CD4-positive, alpha-beta T cell (primary cell): ENCODE results near the gene STAG3. TPM values are rescaled to one million over a fixed set of nuclear protein-coding genes. Genes with fewer than 3 reads are reported as not detected.

Experiments
- ATAC-seq: fragments of 200-7000 bp; cut with Tn5 transposase; one replicate; pipeline ENCODE4 v1.10.0; 2022; ENCODE audit warnings: mild to moderate bottlenecking; ENCODE audit not compliant: poor library complexity
- CTCF ChIA-PET: fragments of 350-600 bp; sonication (Branson Sonifier 250); formaldehyde crosslinking; loops from one replicate; lab custom pipeline; 2021; ENCODE audit warnings: antibody characterized with exemption, inconsistent platforms; lab: Charles Lee
- POLR2A ChIA-PET: fragments of 350-600 bp; sonication (Branson Sonifier 250); formaldehyde crosslinking; loops from one replicate; lab custom pipeline; 2021; ENCODE audit warnings: antibody characterized with exemption, inconsistent platforms; lab: Charles Lee
- DNase-seq, 14 experiments: peaks; one replicate each; pipeline ENCODE4 v3.0.0-alpha.2; 2013 to 2020; ENCODE audit warnings: mixed read lengths in 2 of 14
- H3K27ac ChIP-seq, 2 donors: one replicate each; pipeline versions ENCODE4 v1.5.1 to v1.7.0; 2013; ENCODE audit warnings: low read length in 2 of 2, low read depth in 1 of 2, mild to moderate bottlenecking in 1 of 2
- H3K27me3 ChIP-seq, 2 experiments: 1 replicate in 1 of 2; 2 replicates in 1 of 2; pipeline versions ENCODE4 v1.6.1 to v1.7.0; 2013; ENCODE audit warnings: low read length in 2 of 2, control low read depth in 1 of 2, mild to moderate bottlenecking in 1 of 2, moderate library complexity in 1 of 2; ENCODE audit not compliant: insufficient read depth in 2 of 2, control insufficient read depth in 1 of 2
- H3K36me3 ChIP-seq: one replicate; pipeline ENCODE4 v1.6.1; 2013; ENCODE audit warnings: low read length, control low read depth; ENCODE audit not compliant: insufficient read depth
- H3K4me1 ChIP-seq: one replicate; pipeline ENCODE4 v1.6.1; 2013; ENCODE audit warnings: low read length, control low read depth; ENCODE audit not compliant: insufficient read depth
- H3K4me3 ChIP-seq: one replicate; pipeline ENCODE4 v1.5.1; 2013; ENCODE audit warnings: mild to moderate bottlenecking, low read length, moderate library complexity
- H3K9me3 ChIP-seq, 2 experiments: 1 replicate in 1 of 2; 2 replicates in 1 of 2; pipeline versions ENCODE4 v1.6.1 to v1.7.0; 2013; ENCODE audit warnings: low read length in 2 of 2, mild to moderate bottlenecking in 2 of 2, control low read depth in 1 of 2, moderate library complexity in 1 of 2; ENCODE audit not compliant: control insufficient read depth in 1 of 2, insufficient read depth in 1 of 2
- H3K27ac Mint-ChIP-seq: one replicate; pipeline ENCODE4 v1.8.0; 2020; ENCODE audit warnings: mixed read lengths
- H3K27me3 Mint-ChIP-seq: one replicate; pipeline ENCODE4 v1.8.0; 2021; ENCODE audit warnings: mixed read lengths
- H3K36me3 Mint-ChIP-seq: one replicate; pipeline ENCODE4 v1.8.0; 2021; ENCODE audit warnings: low read depth, mixed read lengths
- H3K4me1 Mint-ChIP-seq: one replicate; pipeline ENCODE4 v1.8.0; 2021; ENCODE audit warnings: low read depth, mixed read lengths
- H3K4me3 Mint-ChIP-seq: one replicate; pipeline ENCODE4 v1.8.0; 2020; ENCODE audit warnings: mild to moderate bottlenecking, mixed read lengths
- H3K9me3 Mint-ChIP-seq: one replicate; pipeline ENCODE4 v1.8.0; 2020; ENCODE audit warnings: mixed read lengths
- intact Hi-C, 2 experiments: fragments of 100-400 bp; cut with DNase I in 1 of 2; cut with micrococcal nuclease in 1 of 2; formaldehyde crosslinking; loops; one replicate each; pipeline versions ENCODE4 v1.15.1 to v1.9.0; 2023 to 2025; cut with DNase I, micrococcal nuclease
- total RNA-seq, 174 experiments: library from RNA in 2 of 174; stranded (reverse) in 2 of 174; gene quantifications; one replicate each; pipeline ENCODE4 v1.2.3 and lab custom pipeline; 2021 to 2026
- TF ChIP-seq, protein P1 (sequence below): fragments of 200-600 bp; IDR thresholded peaks from one replicate; pipeline ENCODE4 v1.8.0; 2022; ENCODE audit warnings: antibody characterized with exemption, mild to moderate bottlenecking

STAG3 gene
- total RNA-seq, 2 experiments from 2014 or later = 4.0 to 5.5 TPM

DNA sequence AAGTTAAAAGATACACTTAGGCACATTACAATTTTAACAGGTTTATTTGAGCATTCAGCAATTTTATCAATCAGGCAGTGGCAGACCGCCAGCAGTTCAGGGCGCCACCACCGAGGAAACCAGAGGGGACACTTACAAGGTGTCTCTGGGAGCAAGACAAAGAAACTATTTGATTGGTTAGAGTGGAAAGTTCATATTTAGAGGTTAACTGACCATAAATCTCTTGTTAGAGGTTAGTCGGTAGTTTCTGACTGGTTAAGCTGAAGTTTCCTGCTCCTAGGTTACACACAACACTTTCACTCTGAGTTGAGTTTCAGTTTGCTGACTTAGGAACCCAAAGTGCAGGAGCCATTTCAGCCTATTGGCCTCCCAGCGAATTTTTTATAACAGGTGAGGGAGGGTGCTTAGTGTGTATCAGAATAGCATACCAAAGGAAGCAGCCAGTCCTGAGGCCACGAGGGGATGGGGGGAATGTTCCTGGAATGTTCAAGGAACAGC lies 31.2 kb downstream of the STAG3 start:
- DNase-seq (peak in 4 of 14 experiments; percentile 43 to 63 (median 48)), ATAC-seq (peak; percentile 53)
- intact Hi-C loops = no loop called here
- no peaks in the 10 kb centered on the region for H3K9me3 ChIP-seq
- H3K4me3 ChIP-seq = peak overlapping the region; percentile 11
- no peaks in the 10 kb centered on the region for H3K27me3 Mint-ChIP-seq
- peaks cover 38% of the 10 kb centered on the region for H3K4me1 ChIP-seq
- ChIA-PET CTCF (interaction anchor here (1.3 to 2.0 kb wide), 3 partner anchors 11 to 76 kb away, joined by 3 to 5 read pairs (median 3); no protein-coding TSS in a partner anchor), POLR2A (interaction anchor here (1.4 kb wide), 1 partner anchor 31 kb away, joined by 6 read pairs; the partner anchor contains the start of genes GPC2 and STAG3)
- H3K9me3 Mint-ChIP-seq = no peaks in the 10 kb centered on the region
- H3K4me1 Mint-ChIP-seq = peaks cover 50% of the 10 kb centered on the region
- no peaks in the 10 kb centered on the region for H3K36me3 ChIP-seq
- H3K27ac ChIP-seq = no peak overlapping the region
- peak overlapping the region; percentile 82 for H3K27ac Mint-ChIP-seq
- H3K36me3 Mint-ChIP-seq = no peaks in the 10 kb centered on the region
- peak overlapping the region; percentile 43 for H3K4me3 Mint-ChIP-seq
- TF ChIP-seq, protein P1, sequence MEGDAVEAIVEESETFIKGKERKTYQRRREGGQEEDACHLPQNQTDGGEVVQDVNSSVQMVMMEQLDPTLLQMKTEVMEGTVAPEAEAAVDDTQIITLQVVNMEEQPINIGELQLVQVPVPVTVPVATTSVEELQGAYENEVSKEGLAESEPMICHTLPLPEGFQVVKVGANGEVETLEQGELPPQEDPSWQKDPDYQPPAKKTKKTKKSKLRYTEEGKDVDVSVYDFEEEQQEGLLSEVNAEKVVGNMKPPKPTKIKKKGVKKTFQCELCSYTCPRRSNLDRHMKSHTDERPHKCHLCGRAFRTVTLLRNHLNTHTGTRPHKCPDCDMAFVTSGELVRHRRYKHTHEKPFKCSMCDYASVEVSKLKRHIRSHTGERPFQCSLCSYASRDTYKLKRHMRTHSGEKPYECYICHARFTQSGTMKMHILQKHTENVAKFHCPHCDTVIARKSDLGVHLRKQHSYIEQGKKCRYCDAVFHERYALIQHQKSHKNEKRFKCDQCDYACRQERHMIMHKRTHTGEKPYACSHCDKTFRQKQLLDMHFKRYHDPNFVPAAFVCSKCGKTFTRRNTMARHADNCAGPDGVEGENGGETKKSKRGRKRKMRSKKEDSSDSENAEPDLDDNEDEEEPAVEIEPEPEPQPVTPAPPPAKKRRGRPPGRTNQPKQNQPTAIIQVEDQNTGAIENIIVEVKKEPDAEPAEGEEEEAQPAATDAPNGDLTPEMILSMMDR = no peak
- no peaks in the 10 kb centered on the region for H3K27me3 ChIP-seq

DNA sequence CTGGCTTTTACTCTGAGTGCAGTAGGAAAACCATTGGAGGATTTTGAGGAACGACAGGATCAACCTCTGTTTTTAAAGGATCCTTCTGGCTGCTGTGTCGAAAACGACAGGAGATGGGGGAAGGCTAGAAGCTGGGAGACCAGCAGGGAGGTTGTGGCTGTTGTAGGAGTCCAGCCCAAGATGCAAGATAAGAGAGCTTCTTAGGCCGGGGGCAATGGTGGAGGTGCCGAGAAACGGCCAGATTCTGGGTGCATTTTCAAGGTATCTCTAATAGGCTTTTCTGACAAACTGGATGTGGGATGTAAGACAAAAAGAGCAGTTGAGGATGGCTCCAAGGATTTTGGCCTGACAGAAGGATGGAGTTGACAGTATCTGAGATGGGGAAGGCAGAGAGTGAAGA lies 31.8 kb downstream of the STAG3 start:
- H3K4me1 Mint-ChIP-seq = peaks cover 55% of the 10 kb centered on the region
- no peak overlapping the region for H3K4me3 ChIP-seq
- no peaks in the 10 kb centered on the region for H3K9me3 Mint-ChIP-seq
- intact Hi-C loops = no loop called here
- CTCF ChIA-PET = interaction anchor here (1.6 to 2.0 kb wide), 2 partner anchors 12 to 77 kb away, joined by 3 to 5 read pairs; no protein-coding TSS in a partner anchor
- no peaks in the 10 kb centered on the region for H3K27me3 ChIP-seq
- H3K27me3 Mint-ChIP-seq = no peaks in the 10 kb centered on the region
- H3K27ac ChIP-seq = no peak overlapping the region
- TF ChIP-seq, protein P1 = no peak
- H3K36me3 ChIP-seq = no peaks in the 10 kb centered on the region
- H3K4me3 Mint-ChIP-seq = peak overlapping the region; percentile 43
- H3K27ac Mint-ChIP-seq = peak overlapping the region; percentile 82
- H3K36me3 Mint-ChIP-seq = no peaks in the 10 kb centered on the region
- no peaks in the 10 kb centered on the region for H3K9me3 ChIP-seq
- no peak for ATAC-seq
- DNase-seq = no peak
- POLR2A ChIA-PET = interaction anchor here (0.7 kb wide), 1 partner anchor 629 kb away, joined by 3 read pairs; no protein-coding TSS in a partner anchor
- H3K4me1 ChIP-seq = peaks cover 44% of the 10 kb centered on the region

DNA sequence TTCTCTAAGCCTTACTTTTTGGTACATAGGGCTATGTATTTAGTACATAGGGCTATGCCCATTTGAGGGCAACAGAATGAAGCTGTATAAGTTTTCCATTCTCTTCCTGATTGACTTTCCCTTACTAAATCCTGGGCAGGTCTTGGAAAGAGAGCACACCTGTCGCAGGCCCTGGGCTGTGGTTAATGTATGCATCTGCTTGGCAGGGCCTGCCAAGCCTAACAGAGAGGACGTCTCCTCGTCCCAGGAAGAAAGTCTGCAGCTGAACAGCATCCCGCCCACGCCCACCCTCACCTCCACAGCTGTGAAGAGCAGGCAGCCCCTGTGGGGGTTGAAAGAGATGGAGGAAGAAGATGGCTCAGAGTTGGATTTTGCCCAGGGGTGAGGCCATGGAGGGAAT lies 33.1 kb downstream of the STAG3 start:
- Mint-ChIP-seq H3K4me3 (no peak overlapping the region), H3K27me3 (no peaks in the 10 kb centered on the region), H3K4me1 (peaks cover 57% of the 10 kb centered on the region), H3K36me3 (no peaks in the 10 kb centered on the region), H3K27ac (peak overlapping the region; percentile 82), H3K9me3 (no peaks in the 10 kb centered on the region)
- DNase-seq = no peak
- ChIA-PET POLR2A (interaction anchor here (0.8 to 1.6 kb wide), 6 partner anchors 20 to 84 kb away, joined by 3 to 10 read pairs (median 4); partner anchors contain the start of genes LAMTOR4 and MBLAC1), CTCF (interaction anchor here (1.0 kb wide), 1 partner anchor 78 kb away, joined by 4 read pairs; no protein-coding TSS in a partner anchor)
- no peak overlapping the region for H3K4me3 ChIP-seq
- H3K27me3 ChIP-seq = no peaks in the 10 kb centered on the region
- peak overlapping the region in 1 of 2 donors; percentile 14 for H3K27ac ChIP-seq
- TF ChIP-seq, protein P1 = no peak
- no peak for ATAC-seq
- no peaks in the 10 kb centered on the region for H3K36me3 ChIP-seq
- H3K4me1 ChIP-seq = peaks cover 45% of the 10 kb centered on the region
- intact Hi-C loops = loop anchor here (2.0 to 10.0 kb wide), 2 partner anchors 16 to 46 kb away; partner anchors contain the start of gene GAL3ST4 (in 1 of the 2)
- H3K9me3 ChIP-seq = no peaks in the 10 kb centered on the region
